Testis (tissue), 2 donors: ENCODE measurements around the gene AIDA.

Experiments used
- POLR2A ChIP-seq: fragments of 450-650 bp; IDR thresholded peaks from one replicate; pipeline ENCODE4 v1.6.1; 2017; ENCODE audit warnings: antibody characterized with exemption, mild to moderate bottlenecking, moderate library complexity
- TF ChIP-seq, protein P1 (sequence below), 3 experiments: fragments of 450-650 bp in 2 of 3; fragments of 200-600 bp in 1 of 3; sonication (generic) in 1 of 3; IDR thresholded peaks; one replicate each; pipeline ENCODE4 v1.5.1; 2016 to 2019; ENCODE audit warnings: antibody characterized with exemption in 3 of 3, mild to moderate bottlenecking in 2 of 3, moderate library complexity in 1 of 3

DNA sequence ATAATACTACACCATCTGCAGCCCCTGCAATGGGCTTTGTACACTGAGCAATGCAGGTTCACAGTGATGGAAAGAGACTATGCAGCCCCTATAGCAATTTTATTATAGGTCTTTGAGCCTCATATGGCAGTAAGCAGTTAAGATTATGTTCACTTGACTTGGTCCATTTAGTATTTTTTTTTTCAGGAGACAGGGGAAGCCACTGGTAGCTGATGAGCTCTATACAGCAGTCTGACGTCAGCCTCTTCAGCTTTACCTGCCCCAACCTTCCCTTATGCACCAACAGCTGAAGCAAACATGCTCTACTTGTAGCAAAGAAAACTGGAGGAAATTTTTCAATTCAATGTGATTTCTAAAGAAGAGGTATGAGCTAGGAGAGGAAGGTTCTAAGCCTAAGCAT lies 32.2 kb downstream of the AIDA start:
- TF ChIP-seq, protein P1, sequence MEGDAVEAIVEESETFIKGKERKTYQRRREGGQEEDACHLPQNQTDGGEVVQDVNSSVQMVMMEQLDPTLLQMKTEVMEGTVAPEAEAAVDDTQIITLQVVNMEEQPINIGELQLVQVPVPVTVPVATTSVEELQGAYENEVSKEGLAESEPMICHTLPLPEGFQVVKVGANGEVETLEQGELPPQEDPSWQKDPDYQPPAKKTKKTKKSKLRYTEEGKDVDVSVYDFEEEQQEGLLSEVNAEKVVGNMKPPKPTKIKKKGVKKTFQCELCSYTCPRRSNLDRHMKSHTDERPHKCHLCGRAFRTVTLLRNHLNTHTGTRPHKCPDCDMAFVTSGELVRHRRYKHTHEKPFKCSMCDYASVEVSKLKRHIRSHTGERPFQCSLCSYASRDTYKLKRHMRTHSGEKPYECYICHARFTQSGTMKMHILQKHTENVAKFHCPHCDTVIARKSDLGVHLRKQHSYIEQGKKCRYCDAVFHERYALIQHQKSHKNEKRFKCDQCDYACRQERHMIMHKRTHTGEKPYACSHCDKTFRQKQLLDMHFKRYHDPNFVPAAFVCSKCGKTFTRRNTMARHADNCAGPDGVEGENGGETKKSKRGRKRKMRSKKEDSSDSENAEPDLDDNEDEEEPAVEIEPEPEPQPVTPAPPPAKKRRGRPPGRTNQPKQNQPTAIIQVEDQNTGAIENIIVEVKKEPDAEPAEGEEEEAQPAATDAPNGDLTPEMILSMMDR (IDR thresholded peaks at IDR 0.05) = no peak
- no peak for TF ChIP-seq POLR2A
